Activated CD4-positive, alpha-beta memory T cell treated with anti-CD3 and anti-CD28 coated beads, Interleukin-2, amount 10 ng/mL, durations not matched to agents 7 days and 5 days (primary cell): ENCODE measurements around the gene TBX19. TPM values are rescaled to one million over a fixed set of nuclear protein-coding genes. Genes with fewer than 3 reads are reported as not detected.
A peak's percentile ranks its signal among the peaks of the same experiment; 100 is the strongest.

ENCODE experiments used
- CTCF ChIA-PET: fragments of 350-600 bp; sonication (Branson Sonifier 250); formaldehyde crosslinking; loops from one replicate; lab custom pipeline; 2021; ENCODE audit warnings: antibody characterized with exemption, inconsistent platforms; lab: Charles Lee
- POLR2A ChIA-PET: fragments of 350-600 bp; sonication (Branson Sonifier 250); formaldehyde crosslinking; loops from one replicate; lab custom pipeline; 2021; ENCODE audit warnings: antibody characterized with exemption; lab: Charles Lee
- DNase-seq: peaks from one replicate; pipeline ENCODE4 v3.0.0-alpha.2; 2020
- H3K27ac Mint-ChIP-seq: one replicate; pipeline ENCODE4 v1.8.0; 2021; ENCODE audit warnings: mild to moderate bottlenecking, mixed read lengths
- H3K27me3 Mint-ChIP-seq: one replicate; pipeline ENCODE4 v1.8.0; 2021; ENCODE audit warnings: mixed read lengths
- H3K36me3 Mint-ChIP-seq: one replicate; pipeline ENCODE4 v1.8.0; 2021; ENCODE audit warnings: low read depth, mixed read lengths
- H3K4me1 Mint-ChIP-seq: one replicate; pipeline ENCODE4 v1.8.0; 2021; ENCODE audit warnings: mixed read lengths
- H3K4me3 Mint-ChIP-seq: one replicate; pipeline ENCODE4 v1.8.0; 2021; ENCODE audit warnings: mild to moderate bottlenecking, mixed read lengths
- H3K9me3 Mint-ChIP-seq: one replicate; pipeline ENCODE4 v1.8.0; 2021; ENCODE audit warnings: mixed read lengths
- total RNA-seq, 2 experiments: library from RNA; stranded (reverse); gene quantifications; one replicate each; pipeline ENCODE4 v1.2.3, GENCODE V29; 2021

Gene TBX19
- total RNA-seq, 2 experiments from 2014 or later: 2.4 TPM

DNA sequence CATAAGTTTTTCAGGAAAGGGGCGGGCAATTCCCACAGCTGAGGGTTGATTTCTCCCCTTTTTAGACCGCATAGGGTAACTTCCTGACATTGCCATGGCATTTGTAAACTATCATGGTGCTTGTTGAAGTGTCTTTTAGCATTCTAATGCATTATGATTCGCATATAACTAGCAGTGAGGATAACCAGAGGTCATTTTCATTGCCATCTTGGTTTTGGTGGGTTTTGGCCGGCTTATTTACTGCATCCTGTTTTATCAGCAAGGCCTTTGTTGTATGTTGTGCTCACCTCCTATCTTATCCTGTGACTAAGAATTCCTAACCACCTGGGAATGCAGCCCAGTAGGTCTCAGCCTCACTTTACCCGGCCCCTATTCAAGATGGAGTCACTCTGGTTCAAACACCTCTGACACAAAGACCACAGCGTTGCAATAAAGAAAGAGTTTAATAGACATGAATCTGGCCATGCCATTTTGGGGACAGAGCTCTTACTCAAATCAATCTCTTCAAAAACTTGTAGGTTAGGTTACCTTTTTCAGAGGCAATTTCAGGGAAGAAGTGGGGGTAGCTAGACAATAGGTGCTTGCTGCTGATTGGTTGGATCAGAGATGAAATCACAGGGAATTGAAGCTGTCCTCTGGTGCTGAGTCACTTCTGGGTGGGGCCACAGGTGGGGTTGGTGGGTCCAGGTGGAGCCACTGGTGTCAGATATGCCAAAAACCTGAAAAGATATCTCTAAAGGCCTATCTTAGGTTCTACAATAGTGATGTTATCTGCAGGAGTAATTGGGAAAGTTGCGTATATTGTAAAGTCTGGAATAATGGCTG, 23.3 kb downstream of the TBX19 start:
- Mint-ChIP-seq H3K4me3 (no peak overlapping the region), H3K4me1 (peaks cover 3% of the 10 kb centered on the region), H3K27ac (no peak overlapping the region), H3K9me3 (no peaks in the 10 kb centered on the region), H3K36me3 (peaks cover 5% of the 10 kb centered on the region), H3K27me3 (no peaks in the 10 kb centered on the region)
- CTCF ChIA-PET: interaction anchor here (1.3 kb wide), 1 partner anchor 17 kb away, joined by 4 read pairs; no protein-coding TSS in a partner anchor
- DNase-seq: no peak
- POLR2A ChIA-PET: no interaction called here

- Mint-ChIP-seq H3K36me3 (peaks cover 5% of the 10 kb centered on the region), H3K4me1 (peaks cover 3% of the 10 kb centered on the region), H3K27me3 (no peaks in the 10 kb centered on the region), H3K27ac (no peak overlapping the region), H3K4me3 (no peak overlapping the region), H3K9me3 (no peaks in the 10 kb centered on the region)
- CTCF ChIA-PET: interaction anchor here (1.3 kb wide), 1 partner anchor 18 kb away, joined by 4 read pairs; no protein-coding TSS in a partner anchor
- no peak for DNase-seq
- POLR2A ChIA-PET: no interaction called here
These were observed 24.2 kb downstream of the TBX19 start for GRCh38 chr1:168304865-168305264.

DNA sequence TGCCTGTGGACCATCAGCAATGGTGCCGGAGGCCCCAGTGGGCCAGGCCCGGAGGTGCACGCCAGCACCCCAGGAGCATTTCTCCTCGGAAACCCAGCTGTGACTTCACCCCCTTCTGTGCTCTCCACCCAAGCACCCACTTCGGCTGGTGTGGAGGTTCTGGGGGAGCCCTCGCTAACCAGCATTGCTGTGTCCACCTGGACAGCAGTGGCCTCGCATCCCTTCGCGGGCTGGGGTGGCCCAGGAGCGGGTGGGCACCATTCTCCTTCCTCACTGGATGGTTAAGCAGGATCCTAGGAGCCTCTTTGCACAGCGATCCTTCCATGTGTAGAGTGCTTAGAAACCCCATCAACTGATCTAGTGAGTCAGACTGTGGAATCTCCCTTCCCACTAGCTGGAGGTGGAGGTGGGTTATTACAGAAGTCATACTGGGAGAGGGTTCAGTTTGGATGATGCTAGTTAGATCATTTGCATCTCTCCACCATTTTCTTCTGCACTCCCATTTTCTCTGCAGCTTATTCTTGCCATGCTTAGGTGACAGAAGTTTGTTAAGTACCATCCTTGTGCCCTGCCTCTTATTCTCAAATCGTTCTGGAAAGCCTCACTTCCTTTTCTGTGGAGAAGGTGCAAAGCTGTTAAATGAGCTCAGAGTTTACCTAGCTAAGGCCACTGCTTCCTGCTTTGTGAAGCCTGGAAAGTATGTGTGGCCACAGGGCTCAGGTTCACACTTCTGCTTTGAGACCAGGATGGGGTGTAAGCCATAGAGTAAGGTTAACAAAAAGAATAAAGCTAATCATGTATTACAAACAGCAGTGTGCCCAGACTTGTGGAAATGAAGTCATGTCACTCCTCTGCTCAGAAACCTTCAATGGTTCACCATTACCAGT, 32.3 kb downstream of the TBX19 start:
- peaks cover 9% of the 10 kb centered on the region for H3K9me3 Mint-ChIP-seq
- DNase-seq: peak; percentile 27
- ChIA-PET CTCF (interaction anchor here (0.7 to 1.2 kb wide), 2 partner anchors 8 to 30 kb away, joined by 3 read pairs; no protein-coding TSS in a partner anchor), POLR2A (interaction anchor here (0.7 to 1.0 kb wide), 2 partner anchors 13 to 27 kb away, joined by 3 to 4 read pairs; no protein-coding TSS in a partner anchor)
- H3K36me3 Mint-ChIP-seq: peaks cover 26% of the 10 kb centered on the region
- peaks cover 30% of the 10 kb centered on the region for H3K4me1 Mint-ChIP-seq
- no peak overlapping the region for H3K4me3 Mint-ChIP-seq
- no peaks in the 10 kb centered on the region for H3K27me3 Mint-ChIP-seq
- H3K27ac Mint-ChIP-seq: peak overlapping the region; percentile 12

DNA sequence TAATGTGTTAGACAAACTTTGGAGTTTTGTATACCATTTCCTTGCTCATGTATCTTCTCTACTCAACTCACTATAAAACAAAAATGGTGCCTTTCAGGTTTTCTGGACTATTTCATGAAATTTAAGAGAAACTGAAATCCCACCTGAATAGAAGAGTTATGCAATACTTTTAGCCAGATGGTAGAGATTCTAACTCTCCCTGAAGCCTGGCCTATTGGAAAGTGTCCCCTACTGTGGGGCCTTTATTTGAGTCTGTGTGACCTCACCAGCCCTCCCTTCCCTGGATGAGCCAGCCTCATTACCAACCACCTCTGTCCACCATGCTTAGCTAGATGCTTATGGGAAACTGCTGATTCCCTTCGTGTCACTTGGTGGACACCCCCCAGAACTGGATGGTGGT, 35.5 kb downstream of the TBX19 start:
- no peak for DNase-seq
- peaks cover 29% of the 10 kb centered on the region for H3K36me3 Mint-ChIP-seq
- H3K4me1 Mint-ChIP-seq: peaks cover 52% of the 10 kb centered on the region
- peaks cover 9% of the 10 kb centered on the region for H3K9me3 Mint-ChIP-seq
- ChIA-PET POLR2A (no interaction called here), CTCF (interaction anchor here (0.6 to 1.4 kb wide), 2 partner anchors 26 to 147 kb away, joined by 6 to 7 read pairs; no protein-coding TSS in a partner anchor)
- no peak overlapping the region for H3K4me3 Mint-ChIP-seq
- H3K27ac Mint-ChIP-seq: no peak overlapping the region
- no peaks in the 10 kb centered on the region for H3K27me3 Mint-ChIP-seq

GRCh38 chr1:168317309-168317708, 36.6 kb downstream of the TBX19 start:
- no peak overlapping the region for H3K4me3 Mint-ChIP-seq
- no peaks in the 10 kb centered on the region for H3K27me3 Mint-ChIP-seq
- ChIA-PET CTCF (no interaction called here), POLR2A (no interaction called here)
- H3K27ac Mint-ChIP-seq: peak overlapping the region; percentile 65
- peak; percentile 35 for DNase-seq
- peaks cover 58% of the 10 kb centered on the region for H3K4me1 Mint-ChIP-seq
- H3K9me3 Mint-ChIP-seq: peaks cover 9% of the 10 kb centered on the region
- H3K36me3 Mint-ChIP-seq: peaks cover 28% of the 10 kb centered on the region

- H3K27ac Mint-ChIP-seq: no peak overlapping the region
- ChIA-PET CTCF (interaction anchor here (0.9 to 1.2 kb wide), 2 partner anchors 84 to 237 kb away, joined by 3 read pairs; no protein-coding TSS in a partner anchor), POLR2A (no interaction called here)
- H3K36me3 Mint-ChIP-seq: peaks cover 28% of the 10 kb centered on the region
- H3K4me3 Mint-ChIP-seq: no peak overlapping the region
- no peak for DNase-seq
- no peaks in the 10 kb centered on the region for H3K27me3 Mint-ChIP-seq
- H3K9me3 Mint-ChIP-seq: peaks cover 13% of the 10 kb centered on the region
- peaks cover 48% of the 10 kb centered on the region for H3K4me1 Mint-ChIP-seq
These were observed 39.0 kb downstream of the TBX19 start for GRCh38 chr1:168319691-168320090.

DNA sequence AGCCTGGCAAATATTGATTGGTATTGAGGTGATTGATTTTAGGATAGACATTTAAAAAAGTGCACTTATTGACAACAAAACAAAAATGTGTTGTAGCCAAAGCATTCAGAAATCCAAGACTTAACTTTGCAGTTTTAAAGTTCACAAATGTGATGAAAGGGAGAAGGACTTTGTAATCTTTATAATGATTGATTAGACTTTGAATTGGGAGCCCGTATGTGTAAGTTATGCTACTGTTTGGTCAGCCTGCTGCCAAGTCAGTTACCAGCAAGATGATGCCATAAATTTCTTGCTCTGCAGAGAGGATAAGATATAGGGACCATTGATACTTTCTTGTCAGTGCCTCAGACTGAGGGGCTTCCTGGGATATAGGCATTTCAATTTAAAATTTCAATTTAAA, 39.5 kb downstream of the TBX19 start:
- CTCF ChIA-PET: interaction anchor here (0.9 kb wide), 1 partner anchor 85 kb away, joined by 3 read pairs; no protein-coding TSS in a partner anchor
- Mint-ChIP-seq H3K4me3 (no peak overlapping the region), H3K36me3 (peaks cover 31% of the 10 kb centered on the region), H3K27ac (no peak overlapping the region), H3K9me3 (peaks cover 16% of the 10 kb centered on the region), H3K27me3 (no peaks in the 10 kb centered on the region), H3K4me1 (peaks cover 49% of the 10 kb centered on the region)
- no peak for DNase-seq
- POLR2A ChIA-PET: no interaction called here

- POLR2A ChIA-PET: no interaction called here
- H3K9me3 Mint-ChIP-seq: peaks cover 21% of the 10 kb centered on the region
- no peak for DNase-seq
- no peaks in the 10 kb centered on the region for H3K27me3 Mint-ChIP-seq
- no peak overlapping the region for H3K27ac Mint-ChIP-seq
- CTCF ChIA-PET: interaction anchor here (0.7 to 1.5 kb wide), 4 partner anchors 8 to 238 kb away, joined by 3 to 6 read pairs (median 4); no protein-coding TSS in a partner anchor
- H3K36me3 Mint-ChIP-seq: peaks cover 31% of the 10 kb centered on the region
- H3K4me3 Mint-ChIP-seq: no peak overlapping the region
- H3K4me1 Mint-ChIP-seq: peaks cover 49% of the 10 kb centered on the region
These were observed 40.2 kb downstream of the TBX19 start for GRCh38 chr1:168320800-168321450.

DNA sequence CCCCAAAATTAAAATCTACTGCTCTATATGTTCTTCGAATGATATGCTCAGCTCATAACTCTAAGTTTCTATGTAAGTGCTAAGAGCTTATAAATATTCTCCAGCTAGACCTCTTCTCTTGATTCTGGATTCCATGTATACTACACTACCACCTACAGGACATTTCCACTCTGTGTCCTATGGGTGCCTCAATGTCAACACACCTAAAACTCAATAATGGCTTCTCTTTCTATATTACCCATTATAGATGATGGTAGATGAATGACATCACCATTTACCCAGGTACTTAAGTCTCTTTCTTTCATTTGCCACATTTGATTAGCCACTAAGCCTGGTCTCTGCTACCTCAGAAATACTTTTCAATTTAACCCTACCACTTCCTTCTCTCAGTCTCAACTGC, 41.3 kb downstream of the TBX19 start:
- Mint-ChIP-seq H3K27ac (no peak overlapping the region), H3K9me3 (peaks cover 20% of the 10 kb centered on the region), H3K36me3 (peaks cover 22% of the 10 kb centered on the region), H3K4me1 (peaks cover 44% of the 10 kb centered on the region), H3K27me3 (no peaks in the 10 kb centered on the region), H3K4me3 (no peak overlapping the region)
- ChIA-PET CTCF (interaction anchor here (0.7 to 1.5 kb wide), 6 partner anchors 9 to 239 kb away, joined by 3 to 7 read pairs (median 4); no protein-coding TSS in a partner anchor), POLR2A (no interaction called here)
- no peak for DNase-seq

DNA sequence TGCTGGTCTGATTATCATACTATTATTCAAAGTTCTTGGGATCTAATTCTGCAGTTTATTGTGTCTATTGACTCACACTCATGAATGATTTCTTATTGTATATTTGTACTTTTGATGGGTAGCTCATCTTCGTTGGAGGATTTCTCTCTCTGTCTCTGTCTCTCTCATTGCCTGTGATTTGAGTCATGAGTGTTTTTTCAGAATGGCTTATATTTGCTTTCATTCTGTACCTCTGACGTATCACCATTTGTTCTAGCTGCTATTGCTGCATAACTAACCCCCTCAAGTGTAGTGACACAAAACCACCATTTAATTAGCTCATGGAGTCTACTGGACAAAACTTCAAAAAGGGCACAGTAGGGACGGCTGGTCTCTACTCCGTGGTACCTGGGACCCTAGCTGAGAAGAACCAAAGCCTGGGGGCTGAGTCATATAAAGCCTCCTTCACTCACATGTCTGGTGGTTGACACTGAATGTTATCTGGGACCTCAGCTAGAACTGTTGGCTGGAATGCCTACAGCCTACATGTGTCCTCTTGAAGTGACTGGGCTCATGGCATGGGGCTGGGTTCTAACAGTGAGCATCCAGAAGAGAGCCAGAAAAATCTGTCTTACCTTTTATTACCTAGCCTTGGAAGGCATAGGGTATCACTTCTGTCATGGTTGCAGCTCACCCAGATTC, 44.2 kb downstream of the TBX19 start:
- POLR2A ChIA-PET: interaction anchor here (0.7 to 1.2 kb wide), 2 partner anchors 17 to 25 kb away, joined by 3 to 5 read pairs; no protein-coding TSS in a partner anchor
- Mint-ChIP-seq H3K27ac (no peak overlapping the region), H3K9me3 (peaks cover 11% of the 10 kb centered on the region), H3K36me3 (peaks cover 6% of the 10 kb centered on the region), H3K4me1 (peaks cover 17% of the 10 kb centered on the region), H3K27me3 (no peaks in the 10 kb centered on the region), H3K4me3 (no peak overlapping the region)
- CTCF ChIA-PET: interaction anchor here (0.7 to 0.9 kb wide), 2 partner anchors 90 to 276 kb away, joined by 3 read pairs; no protein-coding TSS in a partner anchor
- DNase-seq: no peak

DNA sequence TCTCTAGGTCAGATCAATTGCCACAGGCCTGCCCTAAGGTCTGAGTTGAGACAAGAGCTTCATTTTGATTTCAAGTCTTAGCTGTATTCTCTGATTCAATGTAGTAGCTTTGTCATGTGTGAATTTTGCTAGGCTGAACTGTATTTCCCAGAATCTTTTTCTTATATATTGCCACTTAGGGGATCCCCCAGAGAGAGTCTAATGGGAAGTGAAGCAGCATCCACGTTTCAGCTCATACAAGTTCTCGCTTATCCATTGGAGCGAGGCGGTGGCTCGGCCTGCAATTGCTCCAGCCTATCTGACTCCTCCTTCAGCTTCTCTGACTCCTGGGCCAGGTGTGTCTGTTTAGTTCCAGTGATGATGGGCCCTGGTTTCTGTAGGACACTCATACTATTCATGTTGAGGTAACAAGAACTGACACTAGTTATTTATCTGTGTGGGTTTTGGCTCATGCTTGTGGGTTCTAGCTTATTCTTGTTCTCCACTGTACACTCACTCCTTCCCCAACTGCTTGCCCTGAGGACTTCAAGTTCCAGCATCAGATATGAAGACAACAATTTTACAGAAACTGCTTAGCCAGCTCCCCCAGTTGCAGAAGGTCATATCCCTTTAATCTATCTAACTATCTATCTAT, 48.2 kb downstream of the TBX19 start:
- peaks cover 6% of the 10 kb centered on the region for H3K4me1 Mint-ChIP-seq
- no peak overlapping the region for H3K27ac Mint-ChIP-seq
- H3K27me3 Mint-ChIP-seq: no peaks in the 10 kb centered on the region
- ChIA-PET CTCF (interaction anchor here (1.5 kb wide), 1 partner anchor 14 kb away, joined by 6 read pairs; no protein-coding TSS in a partner anchor), POLR2A (no interaction called here)
- peaks cover 11% of the 10 kb centered on the region for H3K9me3 Mint-ChIP-seq
- H3K36me3 Mint-ChIP-seq: peaks cover 8% of the 10 kb centered on the region
- H3K4me3 Mint-ChIP-seq: no peak overlapping the region
- DNase-seq: no peak
